Brain pericyte (primary cell): Measurements from ENCODE around the gene ABCC5.
"Not testable (repeated sequence)": the region's sequence is repeated elsewhere in the genome, so short reads cannot be mapped to it uniquely, and the experiment has no call there.

Experiments used
- DNase-seq: peaks from one replicate; pipeline ENCODE4 v3.0.0-alpha.2; 2012; ENCODE audit warnings: low read depth, low spot score

ABCC5 gene

GRCh38 chr3:183892610-183893214, 125.0 kb downstream of the ABCC5 start:
- no peak for DNase-seq

GRCh38 chr3:183885766-183886165, 131.9 kb downstream of the ABCC5 start:
- no peak for DNase-seq

- peak; percentile 48 for DNase-seq
Measured at GRCh38 chr3:183884427-183885296, 133.0 kb downstream of the ABCC5 start, which contains the start of gene PARL. Gene PARL (minus strand): TSS chr3:183884880. CDS start chr3:183884846, 34 bp downstream.

GRCh38 chr3:183884097-183884426, 133.6 kb downstream of the ABCC5 start:
- no peak for DNase-seq

GRCh38 chr3:183883291-183884096, 134.2 kb downstream of the ABCC5 start:
- no peak for DNase-seq

GRCh38 chr3:183880121-183880520, 137.6 kb downstream of the ABCC5 start:
- DNase-seq: no peak

- DNase-seq: no peak
Measured at GRCh38 chr3:183879243-183879642, 138.4 kb downstream of the ABCC5 start.

- no peak for DNase-seq
Measured at GRCh38 chr3:183878071-183878470, 139.6 kb downstream of the ABCC5 start.

GRCh38 chr3:183877227-183877626, 140.5 kb downstream of the ABCC5 start:
- DNase-seq: not testable (repeated sequence)

GRCh38 chr3:183875411-183875810, 142.3 kb downstream of the ABCC5 start:
- DNase-seq: no peak

- DNase-seq: no peak
Measured at GRCh38 chr3:183873914-183874313, 143.8 kb downstream of the ABCC5 start.

GRCh38 chr3:183871541-183871940, 146.1 kb downstream of the ABCC5 start:
- DNase-seq: no peak

GRCh38 chr3:183870563-183870962, 147.1 kb downstream of the ABCC5 start:
- DNase-seq: no peak
